Measurements from ENCODE around the gene FAM240A. TPM values are rescaled to one million over a fixed set of nuclear protein-coding genes. Genes with fewer than 3 reads are reported as not detected.
"Not testable (repeated sequence)": the region's sequence is repeated elsewhere in the genome, so short reads cannot be mapped to it uniquely, and the experiment has no call there.

Gene FAM240A
- total RNA-seq, 1 experiment from 2014 or later: not detected

GRCh38 chr3:46586738-46587246 lies 25.5 kb upstream of the FAM240A start:
- Histone ChIP-seq H3K9me3 (ENCODE audit: control insufficient read depth in 1 of 2, insufficient read depth in 1 of 2, low read depth in 1 of 2, low read length in 2 of 2) (no peaks in the 10 kb centered on the region), H3K9ac (ENCODE audit: low read length) (no peak overlapping the region), H3K27me3 (ENCODE audit: insufficient read depth, low read length) (no peaks in the 10 kb centered on the region), H3K4me1 (ENCODE audit: control insufficient read depth in 1 of 2, insufficient read depth in 2 of 2, low read length in 2 of 2) (no peaks in the 10 kb centered on the region), H3K9me2 (ENCODE audit: insufficient read depth) (no peaks in the 10 kb centered on the region), H3K36me3 (ENCODE audit: control insufficient read depth in 1 of 2, insufficient read depth in 2 of 2, low read length in 2 of 2) (no peaks in the 10 kb centered on the region), H3K4me3 (replicated peaks in 1 of 2; ENCODE audit: low read depth in 1 of 2, low read length in 2 of 2) (no peak overlapping the region), H4K20me1 (ENCODE audit: insufficient read depth) (no peaks in the 10 kb centered on the region), H3K79me2 (ENCODE audit: insufficient read depth, low read length) (no peaks in the 10 kb centered on the region), H2AFZ (ENCODE audit: low read depth, low read length, poor library complexity, severe bottlenecking) (no peak overlapping the region), H3K27ac (ENCODE audit: low read depth, low read length) (no peak overlapping the region), H3K4me2 (ENCODE audit: low read length) (no peak overlapping the region)
- ChIA-PET POLR2A (no interaction called here), CTCF (interaction anchor here (1.1 to 1.4 kb wide), 2 partner anchors 43 to 98 kb away, joined by 3 read pairs; no protein-coding TSS in a partner anchor), RAD21 (ENCODE audit: low non-redundant PET in 1 of 2, low total read pairs in 2 of 2, uncharacterized antibody in 2 of 2, unreplicated experiment in 2 of 2) (interaction anchor here in 1 of 2 experiments (0.6 kb wide), 1 partner anchor 124 kb away, joined by 3 read pairs; no protein-coding TSS in a partner anchor)
- ATAC-seq (no peak), DNase-seq (ENCODE audit: low read depth, low spot score) (no peak)
- no TSS peak for BruUV-seq (replicated peaks)
- TF ChIP-seq POLR2A (IDR thresholded peaks at IDR 0.05; ENCODE audit: borderline replicate concordance, extremely low read depth, insufficient read depth, insufficient read length) (no peak), EZH2 (IDR thresholded peaks at IDR 0.05) (no peak), ZNF274 (IDR thresholded peaks at IDR 0.05; ENCODE audit: low read depth, low read length) (no peak)
- intact Hi-C loops (cut with micrococcal nuclease): no loop called here

GRCh38 chr3:46587268-46587667 lies 25.1 kb upstream of the FAM240A start:
- H3K9me3 ChIP-seq (ENCODE audit: control insufficient read depth in 1 of 2, insufficient read depth in 1 of 2, low read depth in 1 of 2, low read length in 2 of 2); POLR2A ChIA-PET; intact Hi-C loops (cut with micrococcal nuclease); H4K20me1 ChIP-seq (ENCODE audit: insufficient read depth); H3K27ac ChIP-seq (ENCODE audit: low read depth, low read length); CTCF ChIA-PET; H3K4me1 ChIP-seq (ENCODE audit: control insufficient read depth in 1 of 2, insufficient read depth in 2 of 2, low read length in 2 of 2); H3K79me2 ChIP-seq (ENCODE audit: insufficient read depth, low read length); H2AFZ ChIP-seq (ENCODE audit: low read depth, low read length, poor library complexity, severe bottlenecking); ATAC-seq; H3K36me3 ChIP-seq (ENCODE audit: control insufficient read depth in 1 of 2, insufficient read depth in 2 of 2, low read length in 2 of 2); H3K9me2 ChIP-seq (ENCODE audit: insufficient read depth); H3K9ac ChIP-seq (ENCODE audit: low read length); H3K4me2 ChIP-seq (ENCODE audit: low read length); BruUV-seq (replicated peaks); DNase-seq (ENCODE audit: low read depth, low spot score); H3K4me3 ChIP-seq (replicated peaks in 1 of 2; ENCODE audit: low read depth in 1 of 2, low read length in 2 of 2); H3K27me3 ChIP-seq (ENCODE audit: insufficient read depth, low read length): not testable (repeated sequence)
- RAD21 ChIA-PET (ENCODE audit: low non-redundant PET in 1 of 2, low total read pairs in 2 of 2, uncharacterized antibody in 2 of 2, unreplicated experiment in 2 of 2): interaction anchor here in 1 of 2 experiments (0.6 kb wide), 1 partner anchor 125 kb away, joined by 3 read pairs; no protein-coding TSS in a partner anchor
